ENCODE data around the gene ITGB5. TPM values are rescaled to one million over a fixed set of nuclear protein-coding genes. Genes with fewer than 3 reads are reported as not detected.

ITGB5 gene
- total RNA-seq, 1 experiment from 2014 or later: 339 TPM

DNA sequence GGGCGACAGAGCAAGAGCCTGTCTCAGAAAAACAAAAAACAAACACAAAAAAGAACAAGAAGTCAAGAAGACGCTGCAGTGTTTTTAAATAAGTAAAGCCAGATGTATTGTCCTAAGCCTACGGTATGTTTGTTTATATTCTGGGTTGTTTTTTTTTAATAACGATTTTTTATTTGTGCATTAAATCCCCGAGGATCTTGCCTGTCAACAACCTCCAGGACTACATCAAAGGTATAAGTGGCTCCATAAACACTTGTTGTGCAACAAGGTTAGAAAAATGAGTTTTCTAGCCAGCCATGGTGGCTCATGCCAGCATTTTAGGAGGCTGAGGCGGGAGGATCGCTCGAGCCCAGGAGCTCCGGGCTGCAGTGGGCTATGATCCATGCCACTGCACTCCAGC lies 26.1 kb downstream of the ITGB5 start:
- H3K27ac Mint-ChIP-seq: peak overlapping the region; percentile 99
- TF ChIP-seq ZNF532 (CRISPR knock-in tag; IDR thresholded peaks at IDR 0.05; ENCODE audit: borderline replicate concordance) (no peak), ZNF232 (CRISPR knock-in tag; IDR thresholded peaks at IDR 0.05) (no peak), ZNF317 (CRISPR knock-in tag; IDR thresholded peaks at IDR 0.05; ENCODE audit: borderline replicate concordance, low read depth) (no peak), FOXP4 (CRISPR knock-in tag; IDR thresholded peaks at IDR 0.05) (no peak), NR1H2 (CRISPR knock-in tag; IDR thresholded peaks at IDR 0.05) (no peak), NFATC4 (CRISPR knock-in tag; IDR thresholded peaks at IDR 0.05) (no peak), ATF3 (CRISPR knock-in tag; conservative IDR thresholded peaks at IDR 0.05) (no peak), SMAD3 (CRISPR knock-in tag; IDR thresholded peaks at IDR 0.05; ENCODE audit: borderline replicate concordance) (no peak), ATF1 (CRISPR knock-in tag; IDR thresholded peaks at IDR 0.05) (no peak), KAT7 (CRISPR knock-in tag; IDR thresholded peaks at IDR 0.05; ENCODE audit: borderline replicate concordance) (no peak)
- TF ChIP-seq, protein P1, sequence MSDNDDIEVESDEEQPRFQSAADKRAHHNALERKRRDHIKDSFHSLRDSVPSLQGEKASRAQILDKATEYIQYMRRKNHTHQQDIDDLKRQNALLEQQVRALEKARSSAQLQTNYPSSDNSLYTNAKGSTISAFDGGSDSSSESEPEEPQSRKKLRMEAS (CRISPR knock-in tag; IDR thresholded peaks at IDR 0.05): no peak
- TF ChIP-seq, protein P2, sequence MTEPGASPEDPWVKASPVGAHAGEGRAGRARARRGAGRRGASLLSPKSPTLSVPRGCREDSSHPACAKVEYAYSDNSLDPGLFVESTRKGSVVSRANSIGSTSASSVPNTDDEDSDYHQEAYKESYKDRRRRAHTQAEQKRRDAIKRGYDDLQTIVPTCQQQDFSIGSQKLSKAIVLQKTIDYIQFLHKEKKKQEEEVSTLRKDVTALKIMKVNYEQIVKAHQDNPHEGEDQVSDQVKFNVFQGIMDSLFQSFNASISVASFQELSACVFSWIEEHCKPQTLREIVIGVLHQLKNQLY (CRISPR knock-in tag; IDR thresholded peaks at IDR 0.05): no peak
- ATAC-seq (no peak), DNase-seq (ENCODE audit: low spot score) (no peak)
- no peaks in the 10 kb centered on the region for H3K27me3 Mint-ChIP-seq (ENCODE audit: low read depth)
- peaks cover 17% of the 10 kb centered on the region for H3K4me1 Mint-ChIP-seq
- ChIA-PET CTCF (interaction anchor here (1.6 kb wide), 1 partner anchor 40 kb away, joined by 5 read pairs; no protein-coding TSS in a partner anchor), POLR2A (no interaction called here)
- H3K4me3 Mint-ChIP-seq: no peak overlapping the region
- H3K9me3 Mint-ChIP-seq: no peaks in the 10 kb centered on the region
- H3K36me3 Mint-ChIP-seq: peaks cover 43% of the 10 kb centered on the region

DNA sequence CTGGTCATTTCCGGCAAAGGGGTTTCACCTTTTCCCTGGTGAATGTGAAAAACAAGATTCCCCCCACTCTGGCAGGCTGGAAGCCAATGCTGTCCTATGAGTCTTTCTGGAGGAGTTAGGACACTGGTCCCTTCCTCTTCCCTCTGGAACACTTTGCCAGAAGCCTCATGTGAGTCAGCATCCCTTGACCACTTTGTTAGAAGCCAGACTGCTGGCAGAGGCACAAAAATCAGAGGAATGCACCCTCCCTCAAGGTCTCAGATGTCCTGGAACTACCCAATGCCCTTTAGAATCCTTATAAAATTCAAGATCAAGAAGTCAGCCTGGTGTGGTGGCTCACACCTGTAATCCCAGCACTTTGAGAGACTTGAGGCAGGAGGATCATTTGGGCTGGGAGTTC lies 26.6 kb downstream of the ITGB5 start:
- ChIA-PET POLR2A (no interaction called here), CTCF (no interaction called here)
- Mint-ChIP-seq H3K27me3 (ENCODE audit: low read depth) (no peaks in the 10 kb centered on the region), H3K4me3 (no peak overlapping the region), H3K4me1 (peaks cover 17% of the 10 kb centered on the region), H3K27ac (peak overlapping the region; percentile 99), H3K9me3 (no peaks in the 10 kb centered on the region), H3K36me3 (peaks cover 46% of the 10 kb centered on the region)
- DNase-seq (ENCODE audit: low spot score): no peak
- no peak for ATAC-seq
- TF ChIP-seq, protein P3, sequence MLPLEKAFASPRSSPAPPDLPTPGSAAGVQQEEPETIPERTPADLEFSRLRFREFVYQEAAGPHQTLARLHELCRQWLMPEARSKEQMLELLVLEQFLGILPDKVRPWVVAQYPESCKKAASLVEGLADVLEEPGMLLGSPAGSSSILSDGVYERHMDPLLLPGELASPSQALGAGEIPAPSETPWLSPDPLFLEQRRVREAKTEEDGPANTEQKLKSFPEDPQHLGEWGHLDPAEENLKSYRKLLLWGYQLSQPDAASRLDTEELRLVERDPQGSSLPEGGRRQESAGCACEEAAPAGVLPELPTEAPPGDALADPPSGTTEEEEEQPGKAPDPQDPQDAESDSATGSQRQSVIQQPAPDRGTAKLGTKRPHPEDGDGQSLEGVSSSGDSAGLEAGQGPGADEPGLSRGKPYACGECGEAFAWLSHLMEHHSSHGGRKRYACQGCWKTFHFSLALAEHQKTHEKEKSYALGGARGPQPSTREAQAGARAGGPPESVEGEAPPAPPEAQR (CRISPR knock-in tag; IDR thresholded peaks at IDR 0.05): no peak
- TF ChIP-seq ZNF671 (CRISPR knock-in tag; IDR thresholded peaks at IDR 0.05) (no peak), SOX15 (CRISPR knock-in tag; IDR thresholded peaks at IDR 0.05) (no peak), SMAD4 (CRISPR knock-in tag; IDR thresholded peaks at IDR 0.05) (no peak), ZBTB21 (CRISPR knock-in tag; IDR thresholded peaks at IDR 0.05; ENCODE audit: borderline replicate concordance) (no peak), SP1 (CRISPR knock-in tag; conservative IDR thresholded peaks at IDR 0.05) (no peak), ZNF425 (CRISPR knock-in tag; conservative IDR thresholded peaks at IDR 0.05) (no peak), KAT7 (CRISPR knock-in tag; IDR thresholded peaks at IDR 0.05; ENCODE audit: borderline replicate concordance) (no peak), GABPB1 (CRISPR knock-in tag; IDR thresholded peaks at IDR 0.05) (no peak), FOXJ3 (CRISPR knock-in tag; IDR thresholded peaks at IDR 0.05; ENCODE audit: borderline replicate concordance) (no peak), TEAD1 (CRISPR knock-in tag; IDR thresholded peaks at IDR 0.05) (no peak)
- TF ChIP-seq, protein P1 (CRISPR knock-in tag; IDR thresholded peaks at IDR 0.05): no peak

All from WTC11 (cell line).